HG03159 (cell line): ENCODE measurements around the gene EEF2K.
"Not testable (repeated sequence)": the region's sequence is repeated elsewhere in the genome, so short reads cannot be mapped to it uniquely, and the experiment has no call there.

Experiments
- ATAC-seq: cut with Tn5 transposase; IDR thresholded peaks from one replicate; pipeline ENCODE4 v1.9.1; 2021; ENCODE audit warnings: mild to moderate bottlenecking, moderate library complexity; ENCODE audit not compliant: unreplicated experiment

The EEF2K gene

DNA sequence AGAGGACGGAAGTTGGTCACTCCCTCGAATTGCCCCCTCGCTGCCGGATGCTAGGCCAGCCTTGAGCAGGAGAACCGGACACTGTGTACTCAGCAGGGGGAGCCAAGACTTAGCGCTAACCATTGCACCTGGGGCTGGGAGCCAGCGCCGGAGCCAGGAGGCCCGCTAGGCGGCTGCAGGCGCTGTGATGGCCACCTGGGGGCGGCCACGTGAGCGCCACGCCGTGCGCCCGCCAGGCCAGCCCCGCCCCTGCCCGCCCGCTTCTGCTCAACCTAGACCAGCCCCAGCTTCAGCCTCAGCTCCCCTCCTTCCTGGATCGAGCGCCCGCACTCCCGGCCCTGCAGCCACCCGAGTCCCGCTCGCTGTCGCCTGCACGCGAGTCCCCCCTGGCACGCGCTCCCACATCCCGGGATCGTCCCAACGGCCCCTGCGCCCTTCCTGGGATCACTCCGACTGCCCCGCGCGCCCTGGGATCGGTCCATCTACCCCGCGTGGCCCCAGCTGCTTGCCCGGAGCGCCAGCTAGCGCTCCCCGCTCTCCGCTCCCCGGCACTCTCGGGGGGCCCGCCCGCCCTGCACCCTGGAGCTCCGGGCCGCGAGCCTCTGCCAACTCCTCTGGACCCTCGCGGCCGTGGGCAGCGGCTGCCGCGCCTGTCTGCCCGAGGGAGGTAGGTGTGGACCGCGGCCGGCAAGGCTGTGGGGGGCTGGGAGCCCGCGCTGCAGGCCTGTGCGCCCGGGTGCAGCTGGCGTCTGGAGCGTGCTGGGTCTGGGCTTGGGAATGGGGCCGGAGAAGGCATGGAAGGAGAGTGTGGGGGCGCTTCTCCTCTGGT lies at the start of gene EEF2K:
Gene EEF2K (plus strand): TSS at position 266 of the 829 bp plus-strand sequence. CDS start 19,452 bp downstream, outside the sequence.
- ATAC-seq, result peak; percentile 75

DNA sequence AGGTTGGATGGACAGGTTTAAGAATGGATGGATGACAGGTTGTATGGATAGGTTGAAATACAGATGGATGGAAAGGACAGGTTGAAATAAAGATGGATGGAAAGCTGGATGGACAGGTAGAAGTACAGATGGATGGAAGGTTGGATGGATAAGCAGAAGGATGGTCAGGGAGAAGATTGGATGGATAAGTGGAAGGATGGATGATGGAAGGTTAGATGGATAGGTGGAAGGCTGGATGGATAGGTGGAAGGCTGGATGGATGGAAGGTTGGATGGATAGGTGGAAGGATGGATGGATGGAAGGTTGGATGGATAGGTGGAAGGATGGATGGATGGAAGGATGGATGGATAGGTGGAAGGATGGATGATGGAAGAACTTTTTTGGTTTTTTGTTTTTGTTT lies 44.7 kb upstream of the EEF2K start:
- ATAC-seq, result no peak

- ATAC-seq, result no peak
Measured at GRCh38 chr16:22161999-22162655, 44.0 kb upstream of the EEF2K start, which contains the start of gene SDR42E2. SDR42E2 (plus strand) TSS chr16:22162506; CDS start chr16:22165583, 3,077 bp downstream.

DNA sequence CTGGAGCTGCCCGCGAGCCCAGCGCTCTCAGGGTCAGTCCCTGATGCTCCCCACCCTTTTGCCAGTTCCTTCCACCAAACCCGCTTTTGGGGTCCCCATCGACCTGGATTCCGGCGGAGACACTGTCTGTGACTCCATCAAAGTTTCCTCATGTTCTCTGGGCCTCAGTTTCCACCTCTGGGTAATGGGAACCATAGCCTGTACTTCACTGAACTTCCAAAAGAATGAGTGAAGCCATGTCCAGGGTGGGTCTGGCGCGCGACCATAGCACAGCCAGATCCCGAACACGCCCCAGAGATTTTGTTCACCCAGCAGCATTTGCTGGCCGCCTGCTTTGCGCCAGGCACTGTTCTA lies 43.4 kb upstream of the EEF2K start:
- no peak for ATAC-seq

- no peak for ATAC-seq
Measured at GRCh38 chr16:22163806-22164205, 42.3 kb upstream of the EEF2K start.

DNA sequence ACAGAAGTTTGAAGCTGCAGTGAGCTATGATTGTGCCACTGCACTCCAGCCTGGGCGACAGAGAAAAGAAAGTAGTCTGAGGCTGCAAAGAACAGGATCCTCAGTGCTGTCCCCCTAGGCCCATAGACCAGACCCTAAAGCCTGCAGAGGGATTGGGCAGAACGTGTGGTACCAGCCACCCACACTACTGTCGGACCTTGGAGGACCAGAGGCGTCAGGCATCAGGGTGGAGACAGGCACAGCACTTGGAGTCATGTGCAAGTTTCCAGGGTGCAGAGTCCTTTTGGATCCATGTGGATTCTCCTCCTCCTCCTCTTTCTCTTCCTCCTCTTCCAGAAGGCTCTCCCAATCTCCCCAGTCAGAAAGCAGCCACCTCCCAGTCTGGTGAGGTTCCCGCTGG lies 41.6 kb upstream of the EEF2K start:
- no peak for ATAC-seq

GRCh38 chr16:22165508-22166285 lies 40.4 kb upstream of the EEF2K start:
- ATAC-seq, result no peak

- ATAC-seq, result no peak
Measured at GRCh38 chr16:22171953-22172352, 34.1 kb upstream of the EEF2K start.

GRCh38 chr16:22172642-22173041 lies 33.4 kb upstream of the EEF2K start:
- ATAC-seq, result not testable (repeated sequence)

DNA sequence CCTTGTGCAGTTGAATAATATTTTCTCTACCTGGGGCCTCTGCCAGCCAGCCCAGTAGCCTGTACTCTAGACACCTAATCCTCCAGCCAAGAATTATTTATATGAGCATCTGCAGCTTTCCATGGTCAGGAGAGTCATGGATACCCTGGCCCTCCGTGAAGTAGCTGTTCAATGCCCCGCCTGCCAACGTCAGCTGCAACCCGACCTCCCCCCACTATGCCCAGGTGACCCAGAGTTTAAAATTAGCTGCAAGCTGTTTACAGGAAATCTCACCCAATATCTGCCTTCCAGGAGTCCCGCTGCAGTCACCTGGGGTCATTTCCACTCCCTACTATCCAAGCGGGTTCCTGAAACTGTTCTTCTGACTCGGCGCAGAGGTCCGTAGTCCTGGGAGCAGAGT lies 31.4 kb upstream of the EEF2K start:
- ATAC-seq, result no peak

GRCh38 chr16:22177968-22178930 lies 27.8 kb upstream of the EEF2K start:
- no peak for ATAC-seq

DNA sequence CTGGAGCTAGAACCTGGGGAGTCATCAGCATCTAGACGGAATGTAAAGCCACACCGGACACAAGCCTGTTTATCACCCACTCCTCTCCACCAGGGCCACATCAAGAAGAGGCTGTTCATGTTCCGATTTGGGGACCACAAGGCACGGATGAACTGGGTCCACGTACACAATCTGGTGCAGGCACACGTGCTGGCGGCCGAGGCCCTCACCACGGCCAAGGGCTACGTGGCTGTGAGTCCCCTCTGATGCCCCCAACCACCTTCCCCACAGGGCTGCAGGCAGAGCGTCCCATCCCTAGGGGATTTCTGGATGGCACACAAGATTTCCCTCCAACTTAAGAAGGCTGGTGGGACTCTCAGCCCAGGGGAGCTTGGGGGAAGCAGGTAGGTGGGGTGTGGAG lies 24.7 kb upstream of the EEF2K start:
- ATAC-seq, result no peak

DNA sequence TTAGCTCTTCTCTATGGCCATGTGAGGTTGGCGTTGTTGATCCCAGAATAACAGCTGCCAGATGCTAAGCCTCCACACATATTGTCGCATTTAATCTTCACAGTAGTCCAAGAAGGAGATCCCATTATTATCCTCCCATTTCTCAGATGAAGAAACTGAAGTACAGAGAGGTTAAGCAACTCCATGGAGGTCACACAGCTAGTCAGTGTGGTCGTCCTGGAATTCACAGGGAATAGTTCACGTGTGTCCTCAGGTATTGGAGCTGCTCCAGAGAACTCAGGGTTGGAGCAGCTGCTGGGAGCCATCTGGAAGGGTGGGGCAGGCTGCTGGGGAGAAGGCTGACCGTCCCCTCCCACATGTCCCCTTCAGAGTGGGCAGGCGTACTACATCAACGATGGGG lies 24.2 kb upstream of the EEF2K start:
- ATAC-seq, result no peak

- ATAC-seq, result no peak
Measured at GRCh38 chr16:22183335-22183734, 22.7 kb upstream of the EEF2K start.

GRCh38 chr16:22183901-22184614 lies 22.0 kb upstream of the EEF2K start:
- ATAC-seq, result no peak

DNA sequence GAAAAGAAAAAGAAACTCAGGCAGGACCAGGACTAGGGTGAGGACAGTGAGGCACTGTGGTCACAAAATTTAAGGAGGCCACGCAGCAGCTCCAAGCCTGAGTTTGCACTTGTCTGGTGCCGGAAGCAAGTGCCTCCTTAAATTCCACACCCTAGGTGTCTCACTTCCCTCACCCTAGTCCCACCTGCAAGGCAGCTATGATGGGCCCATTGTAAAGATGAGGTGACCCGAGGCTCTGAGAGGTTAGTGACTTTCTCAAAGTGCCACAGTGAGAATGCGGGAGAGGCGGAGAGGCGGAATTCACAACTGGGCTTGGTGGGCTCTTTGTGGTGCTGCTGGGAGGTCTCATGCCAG lies 21.5 kb upstream of the EEF2K start:
- no peak for ATAC-seq

DNA sequence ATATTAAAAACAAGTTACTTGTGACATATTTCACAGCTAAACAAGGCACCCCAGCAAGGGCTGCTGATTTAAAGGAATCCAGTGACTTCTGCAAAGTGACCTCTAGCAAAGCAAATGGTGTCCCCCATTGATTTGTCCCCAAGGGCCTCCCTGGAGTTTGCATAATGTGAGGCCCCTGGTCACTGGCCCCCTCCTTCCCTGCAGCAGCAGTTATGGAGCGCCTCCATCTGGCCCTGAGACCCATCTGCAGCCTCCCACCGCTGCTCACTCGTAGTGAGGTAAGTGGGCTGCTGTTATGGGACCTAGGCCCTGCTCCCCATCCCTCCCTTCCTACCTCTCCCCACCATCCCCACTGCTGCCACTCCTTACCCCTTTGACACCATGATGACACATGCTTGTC lies 19.6 kb upstream of the EEF2K start:
- ATAC-seq, result no peak

GRCh38 chr16:22188267-22188594 lies 17.8 kb upstream of the EEF2K start:
- no peak for ATAC-seq

- no peak for ATAC-seq
Measured at GRCh38 chr16:22188595-22189442, 17.3 kb upstream of the EEF2K start.
